Lower leg skin (tissue), 3 donors: ENCODE data around the gene MCCD1.

Experiments
- POLR2A ChIP-seq, 2 donors: fragments of 450-650 bp; IDR thresholded peaks; one replicate each; pipeline ENCODE4 v1.6.1; 2016 to 2017; ENCODE audit warnings: antibody characterized with exemption in 2 of 2, mild to moderate bottlenecking in 1 of 2, moderate library complexity in 1 of 2
- TF ChIP-seq, protein P1 (sequence below), 3 donors: fragments of 450-650 bp; IDR thresholded peaks; one replicate each; pipeline ENCODE4 v1.5.1; 2016; ENCODE audit warnings: antibody characterized with exemption in 3 of 3, mild to moderate bottlenecking in 3 of 3, moderate library complexity in 2 of 3

DNA sequence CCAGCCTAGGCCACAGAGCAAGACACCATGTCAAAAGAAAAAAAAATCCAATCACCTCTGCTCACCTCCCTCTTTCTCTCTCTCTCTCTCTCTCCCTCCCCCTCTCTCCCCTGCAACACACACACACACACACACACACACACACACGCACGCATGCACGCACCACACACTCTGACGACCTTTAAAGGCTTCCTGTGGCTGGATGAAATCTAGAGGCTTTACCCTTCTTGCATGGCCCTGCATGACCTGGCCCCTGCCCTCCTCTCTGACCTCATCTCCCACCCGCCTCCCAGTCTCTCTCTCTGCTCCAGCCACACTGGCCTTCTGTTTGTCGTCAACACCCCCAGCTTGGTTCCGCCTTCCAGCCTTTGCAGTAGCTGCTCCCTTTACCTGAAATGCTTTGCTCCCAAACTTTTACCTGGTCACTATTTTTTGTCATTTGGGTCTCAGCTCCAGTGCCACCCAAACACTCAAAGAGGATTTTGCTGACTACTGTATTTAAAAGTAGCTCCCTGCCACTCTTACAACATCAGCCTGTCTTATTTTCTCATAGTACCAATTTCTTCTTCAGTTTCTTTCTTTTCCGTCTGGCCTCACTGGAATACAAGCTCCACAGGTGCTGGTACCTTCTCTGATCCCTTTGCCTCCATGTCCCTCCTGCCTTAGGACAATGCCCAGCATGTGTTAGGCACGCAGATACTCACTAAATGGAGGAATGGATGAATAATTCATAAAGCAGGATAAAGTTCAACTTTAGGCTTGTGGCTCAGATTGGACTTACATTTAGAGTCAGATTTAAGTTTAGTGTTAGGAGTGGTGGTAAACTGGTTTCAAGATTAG, 39.0 kb downstream of the MCCD1 start:
- TF ChIP-seq, protein P1, sequence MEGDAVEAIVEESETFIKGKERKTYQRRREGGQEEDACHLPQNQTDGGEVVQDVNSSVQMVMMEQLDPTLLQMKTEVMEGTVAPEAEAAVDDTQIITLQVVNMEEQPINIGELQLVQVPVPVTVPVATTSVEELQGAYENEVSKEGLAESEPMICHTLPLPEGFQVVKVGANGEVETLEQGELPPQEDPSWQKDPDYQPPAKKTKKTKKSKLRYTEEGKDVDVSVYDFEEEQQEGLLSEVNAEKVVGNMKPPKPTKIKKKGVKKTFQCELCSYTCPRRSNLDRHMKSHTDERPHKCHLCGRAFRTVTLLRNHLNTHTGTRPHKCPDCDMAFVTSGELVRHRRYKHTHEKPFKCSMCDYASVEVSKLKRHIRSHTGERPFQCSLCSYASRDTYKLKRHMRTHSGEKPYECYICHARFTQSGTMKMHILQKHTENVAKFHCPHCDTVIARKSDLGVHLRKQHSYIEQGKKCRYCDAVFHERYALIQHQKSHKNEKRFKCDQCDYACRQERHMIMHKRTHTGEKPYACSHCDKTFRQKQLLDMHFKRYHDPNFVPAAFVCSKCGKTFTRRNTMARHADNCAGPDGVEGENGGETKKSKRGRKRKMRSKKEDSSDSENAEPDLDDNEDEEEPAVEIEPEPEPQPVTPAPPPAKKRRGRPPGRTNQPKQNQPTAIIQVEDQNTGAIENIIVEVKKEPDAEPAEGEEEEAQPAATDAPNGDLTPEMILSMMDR (IDR thresholded peaks at IDR 0.05) = no peak
- no peak for TF ChIP-seq POLR2A (IDR thresholded peaks at IDR 0.05)
